K562 (cell line): ENCODE results near the gene PRKX. TPM values are rescaled to one million over a fixed set of nuclear protein-coding genes. Genes with fewer than 3 reads are reported as not detected.

Experiments
- ATAC-seq: fragments of 200-7000 bp; cut with Tn5 transposase; 3 replicates; pipeline ENCODE4 v1.9.1; 2020; ENCODE audit warnings: moderate library complexity
- BruUV-seq: library from RNA; stranded (reverse); fragments of 400-500 nt; replicated peaks from 2 replicates; lab custom pipeline; 2021; lab: Mats Ljungman, UMichigan
- CTCF ChIA-PET: fragments of 300-600 bp; formaldehyde crosslinking; extraction: SDS; loops from one replicate; lab custom pipeline; 2021; ENCODE audit warnings: low intra/inter-chr PET ratio; lab: Yijun Ruan, JAX
- POLR2A ChIA-PET: fragments of 300-600, 350-650 bp; sonication (Branson Sonifier 250); formaldehyde crosslinking; extraction: SDS; loops from one replicate; lab custom pipeline; 2021; ENCODE audit warnings: antibody characterized with exemption, inconsistent platforms; lab: Yijun Ruan, JAX
- DNase-seq, 4 experiments: peaks; one replicate each; pipeline versions ENCODE4 v3.0.0 to v3.0.0-alpha.2; 2011 to 2018; ENCODE audit warnings: low spot score in 3 of 4, mixed read lengths in 3 of 4; ENCODE audit errors: extremely low read depth in 1 of 4
- FAIRE-seq: peaks from 2 replicates; lab custom pipeline; 2011; peaks lifted over from hg19 to GRCh38; lab: Jason Lieb, UNC
- H2AFZ ChIP-seq: 2 replicates; pipeline ENCODE4 v1.6.0; 2011; ENCODE audit warnings: low read depth, low read length, control low read depth, inconsistent platforms
- H3K27ac ChIP-seq: fragments of 200-600 bp; 3 replicates; pipeline ENCODE4 v1.8.0; 2011; ENCODE audit warnings: low read depth, mild to moderate bottlenecking, control low read depth, inconsistent platforms, low read length, moderate library complexity, mixed read lengths; ENCODE audit errors: extremely low read depth
- H3K27me3 ChIP-seq, 2 experiments: fragments of 300-600 bp in 1 of 2; 2 replicates in 1 of 2; 3 replicates in 1 of 2; pipeline versions ENCODE4 v1.6.0 to v1.8.0; 2011; ENCODE audit warnings: inconsistent platforms in 2 of 2, low read length in 2 of 2, mild to moderate bottlenecking in 1 of 2, mixed read lengths in 1 of 2, moderate library complexity in 1 of 2; ENCODE audit not compliant: control insufficient read depth in 2 of 2, insufficient read depth in 2 of 2
- H3K36me3 ChIP-seq: fragments of 300-600 bp; 3 replicates; pipeline ENCODE4 v1.8.0; 2011; ENCODE audit warnings: mild to moderate bottlenecking, low read length, inconsistent platforms; ENCODE audit not compliant: control insufficient read depth, insufficient read depth
- H3K4me1 ChIP-seq, 2 experiments: fragments of 200-600 bp in 1 of 2; replicated peaks in 1 of 2; 2 replicates in 1 of 2; 3 replicates in 1 of 2; pipeline versions ENCODE4 v1.5.1 to v1.8.0; 2011; ENCODE audit warnings: inconsistent platforms in 2 of 2, low read length in 2 of 2, mild to moderate bottlenecking in 1 of 2, mixed read lengths in 1 of 2, moderate library complexity in 1 of 2; ENCODE audit not compliant: control insufficient read depth in 2 of 2, insufficient read depth in 2 of 2
- H3K4me2 ChIP-seq: 2 replicates; pipeline ENCODE4 v1.6.1; 2011; ENCODE audit warnings: low read length, control low read depth, inconsistent platforms, mixed read lengths; ENCODE audit not compliant: insufficient read depth
- H3K4me3 ChIP-seq: fragments of 200-600 bp; sonication (generic), shearing (Covaris generic); 2 replicates; pipeline ENCODE4 v1.5.1; 2016; ENCODE audit warnings: control low read depth, inconsistent platforms
- H3K79me2 ChIP-seq: fragments of 200-600 bp; 3 replicates; pipeline ENCODE4 v1.8.0; 2011; ENCODE audit warnings: low read length, inconsistent platforms; ENCODE audit not compliant: control insufficient read depth, insufficient read depth
- H3K9ac ChIP-seq, 2 experiments: 2 replicates each; pipeline versions ENCODE4 v1.6.0 to v1.6.1; 2011; ENCODE audit warnings: low read depth in 2 of 2, low read length in 2 of 2, control low read depth in 1 of 2, inconsistent platforms in 1 of 2, mild to moderate bottlenecking in 1 of 2, mixed read lengths in 1 of 2; ENCODE audit not compliant: insufficient read depth in 1 of 2
- H3K9me1 ChIP-seq: one replicate; pipeline ENCODE4 v1.6.0; 2011; ENCODE audit warnings: inconsistent platforms, mild to moderate bottlenecking, low read length, moderate library complexity; ENCODE audit not compliant: control insufficient read depth, insufficient read depth
- H3K9me3 ChIP-seq: replicated peaks from 2 replicates; pipeline ENCODE4 v1.5.1; 2011; ENCODE audit warnings: low read depth, low read length, inconsistent platforms; ENCODE audit not compliant: control insufficient read depth, insufficient read depth
- H4K20me1 ChIP-seq: replicated peaks from 2 replicates; pipeline ENCODE4 v1.6.1; 2011; ENCODE audit warnings: low read length, inconsistent platforms, mixed read lengths; ENCODE audit not compliant: control insufficient read depth, insufficient read depth
- BCOR ChIP-seq: fragments of 450-650 bp; IDR thresholded peaks from 2 replicates; pipeline ENCODE4 v1.6.1; 2016
- CAMTA2 ChIP-seq: fragments of 250-450 bp; sonication (Bioruptor Pico); conservative IDR thresholded peaks from 2 replicates; pipeline ENCODE4 v1.5.1; 2022
- CEBPG ChIP-seq, 3 experiments: fragments of 200-800 bp in 1 of 3; sonication (Bioruptor generic) in 1 of 3; sonication (generic) in 1 of 3; formaldehyde crosslinking in 1 of 3; IDR thresholded peaks in 2 of 3; conservative IDR thresholded peaks in 1 of 3; 2 replicates each; pipeline versions ENCODE4 v1.6.1 to v1.8.0; 2016 to 2022; ENCODE audit warnings: missing compliant biosample characterization in 2 of 3, missing genetic modification characterization in 2 of 3, mild to moderate bottlenecking in 1 of 3, missing genetic modification reagents in 1 of 3
- CEBPZ ChIP-seq: fragments of 150-350 bp; IDR thresholded peaks from 2 replicates; pipeline ENCODE4 v1.6.1; 2014; ENCODE audit warnings: low read depth, mild to moderate bottlenecking, low read length, borderline replicate concordance
- ELF4 ChIP-seq: fragments of 450-650 bp; formaldehyde crosslinking; IDR thresholded peaks from 2 replicates; pipeline ENCODE4 v1.4.0; 2022; ENCODE audit warnings: missing genetic modification characterization
- ILF3 ChIP-seq: fragments of 450-650 bp; IDR thresholded peaks from 2 replicates; pipeline ENCODE4 v1.6.1; 2018; ENCODE audit warnings: antibody characterized with exemption, mild to moderate bottlenecking, moderate library complexity, borderline replicate concordance
- KAT2B ChIP-seq: IDR thresholded peaks from one replicate; pipeline ENCODE4 v1.6.1; 2012; ENCODE audit warnings: low read depth, mild to moderate bottlenecking, control low read depth, inconsistent platforms, low read length, moderate library complexity
- MCM3 ChIP-seq: fragments of 450-650 bp; IDR thresholded peaks from 2 replicates; pipeline ENCODE4 v1.6.1; 2016
- RFX1 ChIP-seq: fragments of 450-650 bp; IDR thresholded peaks from 2 replicates; pipeline ENCODE4 v1.6.1; 2016; ENCODE audit warnings: mild to moderate bottlenecking, moderate library complexity
- SMARCB1 ChIP-seq: IDR thresholded peaks from 2 replicates; pipeline ENCODE4 v1.6.1; 2011; ENCODE audit warnings: improper control_type of control experiment, low read depth; ENCODE audit not compliant: insufficient read length
- UBTF ChIP-seq, 2 experiments: IDR thresholded peaks; 2 replicates each; pipeline ENCODE4 v1.6.1; 2012; ENCODE audit warnings: improper control_type of control experiment in 2 of 2, low read depth in 2 of 2, low read length in 2 of 2, borderline replicate concordance in 1 of 2
- YY1 ChIP-seq, 3 experiments: IDR thresholded peaks; 2 replicates each; pipeline ENCODE4 v1.6.1; 2011; ENCODE audit warnings: low read length in 2 of 3, mild to moderate bottlenecking in 2 of 3, moderate library complexity in 2 of 3, borderline replicate concordance in 1 of 3, control low read depth in 1 of 3, low read depth in 1 of 3; ENCODE audit not compliant: insufficient read depth in 3 of 3, insufficient replicate concordance in 2 of 3, control insufficient read depth in 1 of 3, insufficient read length in 1 of 3; ENCODE audit errors: extremely low read depth in 1 of 3
- ZC3H4 ChIP-seq: sonication (generic); formaldehyde crosslinking; IDR thresholded peaks from 2 replicates; pipeline ENCODE4 v1.9.0; 2021; ENCODE audit warnings: missing genetic modification reagents, borderline replicate concordance
- ZNF174 ChIP-seq: fragments of 250-450 bp; sonication (Bioruptor Pico); IDR thresholded peaks from 2 replicates; pipeline ENCODE4 v1.4.0; 2020; ENCODE audit warnings: mild to moderate bottlenecking
- ZNF668 ChIP-seq: fragments of 250-450 bp; sonication (Bioruptor Pico); IDR thresholded peaks from 2 replicates; pipeline ENCODE4 v1.8.0; 2022; ENCODE audit warnings: mild to moderate bottlenecking, inconsistent platforms
- ZNF717 ChIP-seq: fragments of 250-450 bp; sonication (Bioruptor Pico); IDR thresholded peaks from 2 replicates; pipeline ENCODE4 v1.5.0; 2021
- WGBS: fragments of 100-300 bp; shearing (Covaris generic); methylation state at CpG from one replicate; pipeline ENCODE4 v1.1.6; 2016; ENCODE audit warnings: low coverage, mixed read lengths; ENCODE audit not compliant: insufficient coverage; ENCODE audit errors: missing lambda C conversion rate; 5-methylcytosine and 5-hydroxymethylcytosine counted together
- in situ Hi-C: fragments of 300-500 bp; cut with MboI; formaldehyde crosslinking; loops from 4 replicates; pipeline ENCODE4 v1.15.0; 2018; ENCODE audit warnings: inconsistent platforms, mixed read lengths
- intact Hi-C: fragments of 100-400 bp; cut with micrococcal nuclease; formaldehyde crosslinking; loops from 2 replicates; pipeline ENCODE4 v1.14.2; 2022
- polyA plus RNA-seq, 8 experiments: library from polyadenylated mRNA; depleted of rRNA in 4 of 8; stranded (reverse) in 5 of 8; unstranded in 3 of 8; fragments of >200 nt; fragmentation: Nextera tagmentation in 2 of 8; fragmentation: Illumina TruSeq in 1 of 8; extraction: Ambion mirVana in 2 of 8; extraction: Trizol in 1 of 8; gene quantifications; 2 replicates each; pipeline versions ENCODE4 v1.2.1 to v1.2.3, GENCODE V29; 2011 to 2014; ENCODE audit warnings: inconsistent platforms in 1 of 8, missing spikeins in 1 of 8
- total RNA-seq, 7 experiments: library from RNA; depleted of rRNA in 6 of 7; stranded (reverse); fragments of >200 nt in 6 of 7; fragmentation: Illumina TruSeq in 2 of 7; extraction: Trizol in 2 of 7; gene quantifications; 2 replicates each; pipeline versions ENCODE4 v1.2.1 to v1.2.3, GENCODE V29; 2011 to 2021; ENCODE audit warnings: low replicate concordance in 1 of 7

PRKX gene
- total and polyA plus RNA-seq, 9 of the 15 experiments (the other 6 are each of a cell fraction or from before 2014, with no cell fraction given): 3.3 to 29.4 (median 23.7) TPM

GRCh38 chrX:3679669-3680068 lies 33.8 kb downstream of the PRKX start:
- CTCF ChIA-PET: no interaction called here

More at GRCh38 chrX:3679669-3680068, 33.8 kb downstream of the PRKX start:
- DNase-seq (no peak), FAIRE-seq (no peak), ATAC-seq (no peak)
- no peaks in the 10 kb centered on the region for H3K9me1 ChIP-seq
- POLR2A ChIA-PET: no interaction called here
- no peak overlapping the region for H3K4me2 ChIP-seq
- WGBS: 69% methylated on average over 4 of the region's 4 CpGs
- no peak overlapping the region for H3K27ac ChIP-seq
- H3K9me3 ChIP-seq: no peaks in the 10 kb centered on the region
- no peaks in the 10 kb centered on the region for H3K27me3 ChIP-seq
- no peaks in the 10 kb centered on the region for H4K20me1 ChIP-seq
- H3K4me1 ChIP-seq: peaks cover 0 to 4% of the 10 kb centered on the region in 2 experiments; a peak in 1 of 5 replicates
- BruUV-seq: no TSS peak
- intact Hi-C loops: no loop called here
- H3K36me3 ChIP-seq: no peaks in the 10 kb centered on the region
- H3K4me3 ChIP-seq: no peak overlapping the region
- no peak overlapping the region for H2AFZ ChIP-seq
- no peak overlapping the region for H3K9ac ChIP-seq
- in situ Hi-C loops: no loop called here
- H3K79me2 ChIP-seq: peaks cover 9% of the 10 kb centered on the region
- no peak for TF ChIP-seq ZNF717 (CRISPR knock-in tag)
- no peak for TF ChIP-seq CAMTA2 (CRISPR knock-in tag)
- no peak for TF ChIP-seq YY1 (IDR thresholded peaks at IDR 0.05; ENCODE audit: borderline replicate concordance in 1 of 3, control insufficient read depth in 1 of 3, extremely low read depth in 1 of 3, insufficient read depth in 3 of 3, insufficient read length in 1 of 3, insufficient replicate concordance in 2 of 3, low read depth in 1 of 3, low read length in 2 of 3)
- TF ChIP-seq CEBPG (CRISPR knock-in tag; IDR thresholded peaks at IDR 0.05): no peak
- no peak for TF ChIP-seq CEBPG (tag; conservative IDR thresholded peaks at IDR 0.05 in 1 of 2, IDR thresholded peaks at IDR 0.05 in 1 of 2)
- TF ChIP-seq ZNF668 (CRISPR knock-in tag): no peak
- TF ChIP-seq CEBPZ: no peak
- no peak for TF ChIP-seq ILF3
- no peak for TF ChIP-seq ZC3H4
- TF ChIP-seq UBTF (IDR thresholded peaks at IDR 0.05; ENCODE audit: borderline replicate concordance in 1 of 2, low read depth in 2 of 2, low read length in 2 of 2): no peak
- no peak for TF ChIP-seq ZNF174
- no peak for TF ChIP-seq RFX1
- TF ChIP-seq KAT2B: no peak
- TF ChIP-seq MCM3: no peak
- no peak for TF ChIP-seq SMARCB1
- no peak for TF ChIP-seq ELF4
- no peak for TF ChIP-seq BCOR
